SK-N-SH (cell line): Measurements from ENCODE around the gene ZSCAN2. TPM values are rescaled to one million over a fixed set of nuclear protein-coding genes. Genes with fewer than 3 reads are reported as not detected.

Experiments used
- CTCF ChIA-PET: fragments of 300-600, 350-600 bp; formaldehyde crosslinking; extraction: SDS; loops from one replicate; lab custom pipeline; 2021; lab: Yijun Ruan, JAX
- POLR2A ChIA-PET: fragments of 350-600 bp; sonication (Branson Sonifier 250); formaldehyde crosslinking; extraction: SDS; loops from one replicate; lab custom pipeline; 2020; ENCODE audit warnings: antibody characterized with exemption, inconsistent platforms; lab: Yijun Ruan, JAX
- DNase-seq: peaks from one replicate; pipeline ENCODE4 v3.0.0; 2012
- H2AFZ ChIP-seq: fragments of 200-600 bp; sonication (generic); 2 replicates; pipeline ENCODE4 v1.8.1; 2016; ENCODE audit warnings: antibody characterized with exemption, mild to moderate bottlenecking, low read depth
- H3F3A ChIP-seq: fragments of 200-600 bp; sonication (generic); replicated peaks from 2 replicates; pipeline ENCODE3; 2016; ENCODE audit warnings: antibody characterized with exemption, mild to moderate bottlenecking; ENCODE audit not compliant: insufficient read depth
- H3K27ac ChIP-seq, 2 experiments: fragments of 200-500 bp in 1 of 2; fragments of 200-600 bp in 1 of 2; sonication (Bioruptor generic) in 1 of 2; sonication (generic), shearing (Covaris generic) in 1 of 2; 2 replicates each; pipeline versions ENCODE4 v1.5.1 to v1.6.1; 2014 to 2016; ENCODE audit warnings: low read depth in 2 of 2, inconsistent platforms in 1 of 2, low read length in 1 of 2, mild to moderate bottlenecking in 1 of 2, mixed read lengths in 1 of 2
- H3K27me3 ChIP-seq: fragments of 200-600 bp; sonication (generic), shearing (Covaris generic); 2 replicates; pipeline ENCODE4 v1.6.1; 2016; ENCODE audit warnings: mixed run types; ENCODE audit not compliant: insufficient read depth
- H3K36me3 ChIP-seq, 2 experiments: fragments of 200-500 bp in 1 of 2; fragments of 200-600 bp in 1 of 2; sonication (Bioruptor generic) in 1 of 2; sonication (generic) in 1 of 2; replicated peaks in 1 of 2; 2 replicates each; pipeline versions ENCODE3 to v1.5.1; 2014 to 2016; ENCODE audit warnings: low read length in 1 of 2, mild to moderate bottlenecking in 1 of 2; ENCODE audit not compliant: insufficient read depth in 2 of 2, control insufficient read depth in 1 of 2
- H3K4me1 ChIP-seq, 2 experiments: fragments of 200-500 bp in 1 of 2; fragments of 200-600 bp in 1 of 2; sonication (Bioruptor generic) in 1 of 2; sonication (generic), shearing (Covaris generic) in 1 of 2; 2 replicates each; pipeline versions ENCODE4 v1.5.1 to v1.6.1; 2014 to 2016; ENCODE audit warnings: low read depth in 1 of 2, low read length in 1 of 2, mixed run types in 1 of 2; ENCODE audit not compliant: insufficient read depth in 2 of 2, control insufficient read depth in 1 of 2
- H3K4me2 ChIP-seq: fragments of 200-600 bp; sonication (generic), shearing (Covaris generic); 2 replicates; pipeline ENCODE4 v1.6.1; 2017; ENCODE audit warnings: mixed run types
- H3K4me3 ChIP-seq, 2 experiments: fragments of 200-500 bp in 1 of 2; fragments of 200-600 bp in 1 of 2; sonication (Bioruptor generic) in 1 of 2; sonication (generic), shearing (Covaris generic) in 1 of 2; 2 replicates each; pipeline versions ENCODE4 v1.5.1 to v1.8.1; 2014 to 2016; ENCODE audit warnings: low read depth in 2 of 2, inconsistent platforms in 1 of 2, low read length in 1 of 2, mild to moderate bottlenecking in 1 of 2, mixed read lengths in 1 of 2, moderate library complexity in 1 of 2
- H3K79me2 ChIP-seq: fragments of 200-600 bp; sonication (generic); 2 replicates; pipeline ENCODE4 v1.8.1; 2017; ENCODE audit warnings: mild to moderate bottlenecking; ENCODE audit not compliant: insufficient read depth
- H3K9ac ChIP-seq: fragments of 200-600 bp; sonication (generic); 2 replicates; pipeline ENCODE4 v1.6.1; 2017; ENCODE audit warnings: mixed run types
- H3K9me2 ChIP-seq: fragments of 200-600 bp; sonication (generic); 2 replicates; pipeline ENCODE4 v1.6.1; 2017; ENCODE audit warnings: mixed run types
- H3K9me3 ChIP-seq: fragments of 200-600 bp; sonication (generic); 2 replicates; pipeline ENCODE4 v1.6.1; 2017; ENCODE audit warnings: mixed run types, mild to moderate bottlenecking, moderate library complexity
- H4K20me1 ChIP-seq: fragments of 200-600 bp; sonication (generic); 2 replicates; pipeline ENCODE4 v1.6.1; 2017; ENCODE audit warnings: mild to moderate bottlenecking, mixed run types; ENCODE audit not compliant: insufficient read depth
- CHD2 ChIP-seq: fragments of 150-350 bp; IDR thresholded peaks from 2 replicates; pipeline ENCODE4 v1.6.1; 2018; ENCODE audit warnings: low read length; ENCODE audit not compliant: partially characterized antibody
- EP300 ChIP-seq, 2 experiments: IDR thresholded peaks; 2 replicates each; pipeline versions ENCODE4 v1.4.0 to v1.6.1; 2012; ENCODE audit warnings: borderline replicate concordance in 1 of 2, low read depth in 1 of 2, low read length in 1 of 2
- FOXJ3 ChIP-seq: sonication (generic); formaldehyde crosslinking; IDR thresholded peaks from 2 replicates; pipeline ENCODE4 v1.5.1; 2020; ENCODE audit warnings: mild to moderate bottlenecking, missing genetic modification reagents
- FOXM1 ChIP-seq: IDR thresholded peaks from 2 replicates; pipeline ENCODE4 v1.4.0; 2012; ENCODE audit warnings: low read depth, mild to moderate bottlenecking
- GABPA ChIP-seq: IDR thresholded peaks from 2 replicates; pipeline ENCODE4 v1.4.0; 2012; ENCODE audit warnings: low read depth, mild to moderate bottlenecking
- GATA2 ChIP-seq: sonication (generic); formaldehyde crosslinking; IDR thresholded peaks from 2 replicates; pipeline ENCODE4 v1.5.0; 2020; ENCODE audit warnings: mild to moderate bottlenecking, missing genetic modification reagents
- JUND ChIP-seq: IDR thresholded peaks from 2 replicates; pipeline ENCODE4 v1.4.0; 2012
- NRF1 ChIP-seq: IDR thresholded peaks from 2 replicates; pipeline ENCODE4 v1.6.1; 2012; ENCODE audit warnings: low read depth, mild to moderate bottlenecking, low read length
- POLR2AphosphoS5 ChIP-seq: IDR thresholded peaks from 2 replicates; pipeline ENCODE4 v1.6.1; 2012; ENCODE audit warnings: low read depth, low read length
- RCOR1 ChIP-seq: fragments of 150-350 bp; IDR thresholded peaks from 2 replicates; pipeline ENCODE4 v1.6.1; 2017; ENCODE audit warnings: antibody characterized with exemption, low read length
- TAF1 ChIP-seq: IDR thresholded peaks from 2 replicates; pipeline ENCODE4 v1.6.1; 2012; ENCODE audit warnings: low read depth, mild to moderate bottlenecking, low read length, moderate library complexity, borderline replicate concordance
- TEAD4 ChIP-seq: IDR thresholded peaks from 2 replicates; pipeline ENCODE4 v1.4.0; 2012; ENCODE audit warnings: mild to moderate bottlenecking, borderline replicate concordance; ENCODE audit not compliant: insufficient read depth
- WGBS: methylation state at CpG from one replicate; pipeline ENCODE4 v1.1.6; 2017; ENCODE audit warnings: low lambda C conversion rate; 5-methylcytosine and 5-hydroxymethylcytosine counted together
- polyA plus RNA-seq, 3 experiments: library from polyadenylated mRNA; depleted of rRNA; stranded (reverse); fragments of >200 nt; gene quantifications; 2 replicates each; pipeline ENCODE4 v1.2.3, GENCODE V29; 2012
- TF ChIP-seq, protein P1 (sequence below): fragments of 150-350 bp; IDR thresholded peaks from 2 replicates; pipeline ENCODE4 v1.6.1; 2016; ENCODE audit warnings: mild to moderate bottlenecking, low read depth, low read length
- TF ChIP-seq, protein P2 (sequence below): IDR thresholded peaks from 2 replicates; pipeline ENCODE4 v1.6.1; 2012; ENCODE audit warnings: mild to moderate bottlenecking, low read depth, low read length, moderate library complexity
- TF ChIP-seq, protein P3 (sequence below): IDR thresholded peaks from 2 replicates; pipeline ENCODE4; 2012
- TF ChIP-seq, protein P4 (sequence below): IDR thresholded peaks from 2 replicates; pipeline ENCODE4 v1.4.0; 2012; ENCODE audit warnings: low read depth, borderline replicate concordance
- TF ChIP-seq, protein P5 (sequence below): IDR thresholded peaks from 2 replicates; pipeline ENCODE4 v1.4.0; 2012; ENCODE audit warnings: low read depth, borderline replicate concordance
- TF ChIP-seq, protein P6 (sequence below): fragments of 200-600 bp; sonication (generic); IDR thresholded peaks from 2 replicates; pipeline ENCODE4 v1.6.1; 2017; ENCODE audit warnings: antibody characterized with exemption, mild to moderate bottlenecking, moderate library complexity

ZSCAN2 gene
- polyA plus RNA-seq, 1 of the 3 experiments (the other 2 are of a cell fraction): 22.0 TPM

DNA sequence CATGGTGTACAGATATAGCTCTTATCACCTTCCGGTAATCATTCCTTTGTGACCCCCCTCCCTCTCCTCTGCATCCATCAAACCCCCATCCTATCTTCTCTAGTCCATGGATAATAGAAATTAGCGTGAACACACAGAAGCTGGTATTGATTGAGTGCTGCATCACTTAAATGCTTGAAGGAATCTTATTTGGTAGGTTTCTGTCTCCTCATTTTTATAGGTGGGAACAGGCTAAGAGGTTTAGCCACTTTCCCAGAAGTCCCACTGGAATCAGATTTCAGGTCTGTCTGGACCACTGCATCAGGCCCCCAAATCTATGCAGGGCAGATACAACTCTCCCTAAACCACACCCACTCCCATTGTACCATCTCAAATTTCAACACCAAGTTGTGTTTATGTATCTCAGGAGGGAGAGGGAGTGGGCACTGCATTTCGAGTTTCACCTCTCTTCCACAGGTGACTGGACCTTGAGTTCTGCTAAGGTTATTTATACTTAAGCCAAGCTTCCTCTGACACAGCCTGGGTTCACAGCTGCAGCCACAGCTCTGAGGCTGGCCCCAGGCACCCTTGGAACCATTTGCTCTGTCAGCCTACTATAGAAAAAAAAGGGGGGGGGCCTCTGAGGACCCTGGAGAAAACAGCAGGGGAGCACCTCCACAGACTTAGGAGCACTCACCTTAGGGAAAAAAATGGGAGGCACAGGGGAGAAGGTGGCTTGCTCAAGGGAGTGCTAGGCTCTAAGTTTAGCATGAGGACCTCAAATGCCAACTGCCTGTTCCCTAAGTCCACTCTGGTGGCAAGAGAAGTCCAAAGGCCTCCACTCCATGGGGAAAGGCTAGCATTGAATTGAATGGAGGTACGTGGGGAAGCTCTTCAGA, 59.3 kb downstream of the ZSCAN2 start:
- ChIA-PET POLR2A (interaction anchor here (0.8 kb wide), 1 partner anchor 87 kb away, joined by 3 read pairs; no protein-coding TSS in a partner anchor), CTCF (interaction anchor here (0.6 to 1.6 kb wide), 3 partner anchors 16 to 89 kb away, joined by 3 to 5 read pairs (median 4); partner anchors contain the start of gene SEC11A)
- Histone ChIP-seq H3F3A (peaks cover 27% of the 10 kb centered on the region), H3K9ac (no peak overlapping the region), H4K20me1 (no peaks in the 10 kb centered on the region), H3K4me3 (no peak overlapping the region), H3K4me1 (peaks cover 0 to 14% of the 10 kb centered on the region in 2 experiments; a peak in 1 of 4 replicates), H3K9me3 (no peaks in the 10 kb centered on the region), H3K27ac (no peak overlapping the region), H3K79me2 (no peaks in the 10 kb centered on the region), H2AFZ (no peak overlapping the region), H3K9me2 (no peaks in the 10 kb centered on the region), H3K4me2 (no peak overlapping the region), H3K27me3 (no peaks in the 10 kb centered on the region), H3K36me3 (peaks cover 8 to 32% of the 10 kb centered on the region in 2 experiments)
- TF ChIP-seq JUND (no peak), GATA2 (CRISPR knock-in tag) (no peak), EP300 (IDR thresholded peaks at IDR 0.05; ENCODE audit: borderline replicate concordance in 1 of 2, low read depth in 1 of 2, low read length in 1 of 2) (no peak), CHD2 (no peak), RCOR1 (no peak), TAF1 (no peak), TEAD4 (no peak), POLR2AphosphoS5 (no peak), NRF1 (no peak), GABPA (no peak), FOXJ3 (CRISPR knock-in tag) (no peak), FOXM1 (no peak)
- TF ChIP-seq, protein P1, sequence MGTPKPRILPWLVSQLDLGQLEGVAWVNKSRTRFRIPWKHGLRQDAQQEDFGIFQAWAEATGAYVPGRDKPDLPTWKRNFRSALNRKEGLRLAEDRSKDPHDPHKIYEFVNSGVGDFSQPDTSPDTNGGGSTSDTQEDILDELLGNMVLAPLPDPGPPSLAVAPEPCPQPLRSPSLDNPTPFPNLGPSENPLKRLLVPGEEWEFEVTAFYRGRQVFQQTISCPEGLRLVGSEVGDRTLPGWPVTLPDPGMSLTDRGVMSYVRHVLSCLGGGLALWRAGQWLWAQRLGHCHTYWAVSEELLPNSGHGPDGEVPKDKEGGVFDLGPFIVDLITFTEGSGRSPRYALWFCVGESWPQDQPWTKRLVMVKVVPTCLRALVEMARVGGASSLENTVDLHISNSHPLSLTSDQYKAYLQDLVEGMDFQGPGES: no peak
- TF ChIP-seq, protein P2, sequence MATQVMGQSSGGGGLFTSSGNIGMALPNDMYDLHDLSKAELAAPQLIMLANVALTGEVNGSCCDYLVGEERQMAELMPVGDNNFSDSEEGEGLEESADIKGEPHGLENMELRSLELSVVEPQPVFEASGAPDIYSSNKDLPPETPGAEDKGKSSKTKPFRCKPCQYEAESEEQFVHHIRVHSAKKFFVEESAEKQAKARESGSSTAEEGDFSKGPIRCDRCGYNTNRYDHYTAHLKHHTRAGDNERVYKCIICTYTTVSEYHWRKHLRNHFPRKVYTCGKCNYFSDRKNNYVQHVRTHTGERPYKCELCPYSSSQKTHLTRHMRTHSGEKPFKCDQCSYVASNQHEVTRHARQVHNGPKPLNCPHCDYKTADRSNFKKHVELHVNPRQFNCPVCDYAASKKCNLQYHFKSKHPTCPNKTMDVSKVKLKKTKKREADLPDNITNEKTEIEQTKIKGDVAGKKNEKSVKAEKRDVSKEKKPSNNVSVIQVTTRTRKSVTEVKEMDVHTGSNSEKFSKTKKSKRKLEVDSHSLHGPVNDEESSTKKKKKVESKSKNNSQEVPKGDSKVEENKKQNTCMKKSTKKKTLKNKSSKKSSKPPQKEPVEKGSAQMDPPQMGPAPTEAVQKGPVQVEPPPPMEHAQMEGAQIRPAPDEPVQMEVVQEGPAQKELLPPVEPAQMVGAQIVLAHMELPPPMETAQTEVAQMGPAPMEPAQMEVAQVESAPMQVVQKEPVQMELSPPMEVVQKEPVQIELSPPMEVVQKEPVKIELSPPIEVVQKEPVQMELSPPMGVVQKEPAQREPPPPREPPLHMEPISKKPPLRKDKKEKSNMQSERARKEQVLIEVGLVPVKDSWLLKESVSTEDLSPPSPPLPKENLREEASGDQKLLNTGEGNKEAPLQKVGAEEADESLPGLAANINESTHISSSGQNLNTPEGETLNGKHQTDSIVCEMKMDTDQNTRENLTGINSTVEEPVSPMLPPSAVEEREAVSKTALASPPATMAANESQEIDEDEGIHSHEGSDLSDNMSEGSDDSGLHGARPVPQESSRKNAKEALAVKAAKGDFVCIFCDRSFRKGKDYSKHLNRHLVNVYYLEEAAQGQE: no peak
- TF ChIP-seq, protein P3, sequence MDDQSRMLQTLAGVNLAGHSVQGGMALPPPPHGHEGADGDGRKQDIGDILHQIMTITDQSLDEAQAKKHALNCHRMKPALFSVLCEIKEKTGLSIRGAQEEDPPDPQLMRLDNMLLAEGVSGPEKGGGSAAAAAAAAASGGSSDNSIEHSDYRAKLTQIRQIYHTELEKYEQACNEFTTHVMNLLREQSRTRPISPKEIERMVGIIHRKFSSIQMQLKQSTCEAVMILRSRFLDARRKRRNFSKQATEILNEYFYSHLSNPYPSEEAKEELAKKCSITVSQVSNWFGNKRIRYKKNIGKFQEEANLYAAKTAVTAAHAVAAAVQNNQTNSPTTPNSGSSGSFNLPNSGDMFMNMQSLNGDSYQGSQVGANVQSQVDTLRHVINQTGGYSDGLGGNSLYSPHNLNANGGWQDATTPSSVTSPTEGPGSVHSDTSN: no peak
- TF ChIP-seq, protein P4, sequence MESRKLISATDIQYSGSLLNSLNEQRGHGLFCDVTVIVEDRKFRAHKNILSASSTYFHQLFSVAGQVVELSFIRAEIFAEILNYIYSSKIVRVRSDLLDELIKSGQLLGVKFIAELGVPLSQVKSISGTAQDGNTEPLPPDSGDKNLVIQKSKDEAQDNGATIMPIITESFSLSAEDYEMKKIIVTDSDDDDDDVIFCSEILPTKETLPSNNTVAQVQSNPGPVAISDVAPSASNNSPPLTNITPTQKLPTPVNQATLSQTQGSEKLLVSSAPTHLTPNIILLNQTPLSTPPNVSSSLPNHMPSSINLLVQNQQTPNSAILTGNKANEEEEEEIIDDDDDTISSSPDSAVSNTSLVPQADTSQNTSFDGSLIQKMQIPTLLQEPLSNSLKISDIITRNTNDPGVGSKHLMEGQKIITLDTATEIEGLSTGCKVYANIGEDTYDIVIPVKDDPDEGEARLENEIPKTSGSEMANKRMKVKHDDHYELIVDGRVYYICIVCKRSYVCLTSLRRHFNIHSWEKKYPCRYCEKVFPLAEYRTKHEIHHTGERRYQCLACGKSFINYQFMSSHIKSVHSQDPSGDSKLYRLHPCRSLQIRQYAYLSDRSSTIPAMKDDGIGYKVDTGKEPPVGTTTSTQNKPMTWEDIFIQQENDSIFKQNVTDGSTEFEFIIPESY: no peak
- TF ChIP-seq, protein P5, sequence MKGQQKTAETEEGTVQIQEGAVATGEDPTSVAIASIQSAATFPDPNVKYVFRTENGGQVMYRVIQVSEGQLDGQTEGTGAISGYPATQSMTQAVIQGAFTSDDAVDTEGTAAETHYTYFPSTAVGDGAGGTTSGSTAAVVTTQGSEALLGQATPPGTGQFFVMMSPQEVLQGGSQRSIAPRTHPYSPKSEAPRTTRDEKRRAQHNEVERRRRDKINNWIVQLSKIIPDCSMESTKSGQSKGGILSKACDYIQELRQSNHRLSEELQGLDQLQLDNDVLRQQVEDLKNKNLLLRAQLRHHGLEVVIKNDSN: no peak
- TF ChIP-seq, protein P6, sequence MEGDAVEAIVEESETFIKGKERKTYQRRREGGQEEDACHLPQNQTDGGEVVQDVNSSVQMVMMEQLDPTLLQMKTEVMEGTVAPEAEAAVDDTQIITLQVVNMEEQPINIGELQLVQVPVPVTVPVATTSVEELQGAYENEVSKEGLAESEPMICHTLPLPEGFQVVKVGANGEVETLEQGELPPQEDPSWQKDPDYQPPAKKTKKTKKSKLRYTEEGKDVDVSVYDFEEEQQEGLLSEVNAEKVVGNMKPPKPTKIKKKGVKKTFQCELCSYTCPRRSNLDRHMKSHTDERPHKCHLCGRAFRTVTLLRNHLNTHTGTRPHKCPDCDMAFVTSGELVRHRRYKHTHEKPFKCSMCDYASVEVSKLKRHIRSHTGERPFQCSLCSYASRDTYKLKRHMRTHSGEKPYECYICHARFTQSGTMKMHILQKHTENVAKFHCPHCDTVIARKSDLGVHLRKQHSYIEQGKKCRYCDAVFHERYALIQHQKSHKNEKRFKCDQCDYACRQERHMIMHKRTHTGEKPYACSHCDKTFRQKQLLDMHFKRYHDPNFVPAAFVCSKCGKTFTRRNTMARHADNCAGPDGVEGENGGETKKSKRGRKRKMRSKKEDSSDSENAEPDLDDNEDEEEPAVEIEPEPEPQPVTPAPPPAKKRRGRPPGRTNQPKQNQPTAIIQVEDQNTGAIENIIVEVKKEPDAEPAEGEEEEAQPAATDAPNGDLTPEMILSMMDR: no peak
- DNase-seq: no peak
- 96% methylated on average over 4 of the region's 4 CpGs for WGBS
